Stomach smooth muscle (tissue), 2 donors: ENCODE data around the gene C19orf44.
"Not testable (repeated sequence)": the region's sequence is repeated elsewhere in the genome, so short reads cannot be mapped to it uniquely, and the experiment has no call there.

Source experiments
- H3K27ac ChIP-seq: one replicate; pipeline ENCODE4 v1.7.0; 2013; ENCODE audit warnings: mild to moderate bottlenecking, low read length, inconsistent platforms
- H3K27me3 ChIP-seq, 2 donors: one replicate each; pipeline ENCODE4 v1.7.0; 2013; ENCODE audit warnings: low read length in 2 of 2; ENCODE audit not compliant: insufficient read depth in 2 of 2, control insufficient read depth in 1 of 2
- H3K36me3 ChIP-seq, 2 donors: one replicate each; pipeline ENCODE4 v1.7.0; 2013; ENCODE audit warnings: low read length in 2 of 2; ENCODE audit not compliant: control insufficient read depth in 2 of 2, insufficient read depth in 2 of 2
- H3K4me1 ChIP-seq: one replicate; pipeline ENCODE4 v1.7.0; 2013; ENCODE audit warnings: low read length; ENCODE audit not compliant: control insufficient read depth, insufficient read depth
- H3K4me3 ChIP-seq, 2 donors: one replicate each; pipeline ENCODE4 v1.7.0; 2013; ENCODE audit warnings: low read length in 2 of 2
- H3K9ac ChIP-seq, 2 donors: one replicate each; pipeline ENCODE4 v1.7.0; 2013; ENCODE audit warnings: low read length in 2 of 2, mild to moderate bottlenecking in 1 of 2
- H3K9me3 ChIP-seq, 2 donors: one replicate each; pipeline ENCODE4 v1.7.0; 2013; ENCODE audit warnings: low read length in 2 of 2; ENCODE audit not compliant: control insufficient read depth in 2 of 2
- donor health status: healthy.
- donor health status: Pancreatic carcinoma.

Gene C19orf44

GRCh38 chr19:16458391-16459341, 37.5 kb upstream of the C19orf44 start:
- Histone ChIP-seq H3K9ac (no peak overlapping the region), H3K9me3 (no peaks in the 10 kb centered on the region), H3K27ac (no peak overlapping the region), H3K27me3 (no peaks in the 10 kb centered on the region), H3K4me1 (peaks cover 37% of the 10 kb centered on the region), H3K4me3 (no peak overlapping the region), H3K36me3 (no peaks in the 10 kb centered on the region)

GRCh38 chr19:16459680-16460079, 36.5 kb upstream of the C19orf44 start:
- Histone ChIP-seq H3K9ac (no peak overlapping the region), H3K9me3 (no peaks in the 10 kb centered on the region), H3K4me1 (peaks cover 35% of the 10 kb centered on the region), H3K4me3 (no peak overlapping the region), H3K27me3 (no peaks in the 10 kb centered on the region), H3K36me3 (no peaks in the 10 kb centered on the region), H3K27ac (no peak overlapping the region)

GRCh38 chr19:16460454-16460853, 35.7 kb upstream of the C19orf44 start:
- Histone ChIP-seq H3K4me1 (peaks cover 33% of the 10 kb centered on the region), H3K27ac (no peak overlapping the region), H3K4me3 (no peak overlapping the region), H3K9ac (no peak overlapping the region), H3K9me3 (no peaks in the 10 kb centered on the region), H3K36me3 (no peaks in the 10 kb centered on the region), H3K27me3 (no peaks in the 10 kb centered on the region)

- H3K9ac ChIP-seq: no peak overlapping the region
- no peaks in the 10 kb centered on the region for H3K36me3 ChIP-seq
- peaks cover 26% of the 10 kb centered on the region for H3K4me1 ChIP-seq
- H3K4me3 ChIP-seq: no peak overlapping the region
- H3K27me3 ChIP-seq: no peaks in the 10 kb centered on the region
- no peaks in the 10 kb centered on the region for H3K9me3 ChIP-seq
- H3K27ac ChIP-seq: no peak overlapping the region
These were observed 34.6 kb upstream of the C19orf44 start for GRCh38 chr19:16461630-16462051.

GRCh38 chr19:16462757-16463250, 33.4 kb upstream of the C19orf44 start:
- H3K27me3 ChIP-seq: no peaks in the 10 kb centered on the region
- H3K36me3 ChIP-seq: no peaks in the 10 kb centered on the region
- no peaks in the 10 kb centered on the region for H3K9me3 ChIP-seq
- H3K9ac ChIP-seq: no peak overlapping the region
- H3K27ac ChIP-seq: no peak overlapping the region
- H3K4me1 ChIP-seq: peaks cover 14% of the 10 kb centered on the region
- no peak overlapping the region for H3K4me3 ChIP-seq

GRCh38 chr19:16463341-16463990, 32.7 kb upstream of the C19orf44 start:
- Histone ChIP-seq H3K9me3 (no peaks in the 10 kb centered on the region), H3K4me3 (no peak overlapping the region), H3K27ac (no peak overlapping the region), H3K9ac (peak overlapping the region in 1 of 2 donors; percentile 21), H3K27me3 (no peaks in the 10 kb centered on the region), H3K36me3 (no peaks in the 10 kb centered on the region), H3K4me1 (peaks cover 8% of the 10 kb centered on the region)

GRCh38 chr19:16463991-16464575, 32.1 kb upstream of the C19orf44 start:
- no peak overlapping the region for H3K27ac ChIP-seq
- H3K9me3 ChIP-seq: no peaks in the 10 kb centered on the region

GRCh38 chr19:16465239-16465638, 31.0 kb upstream of the C19orf44 start:
- H3K4me3 ChIP-seq: no peak overlapping the region
- no peaks in the 10 kb centered on the region for H3K27me3 ChIP-seq
- no peaks in the 10 kb centered on the region for H3K9me3 ChIP-seq
- no peaks in the 10 kb centered on the region for H3K36me3 ChIP-seq
- no peak overlapping the region for H3K9ac ChIP-seq
- H3K27ac ChIP-seq: no peak overlapping the region
- H3K4me1 ChIP-seq: peaks cover 9% of the 10 kb centered on the region

More at GRCh38 chr19:16463991-16464575, 32.1 kb upstream of the C19orf44 start:
- no peaks in the 10 kb centered on the region for H3K27me3 ChIP-seq
- H3K4me3 ChIP-seq: no peak overlapping the region
- peak overlapping the region in 1 of 2 donors; percentile 21 for H3K9ac ChIP-seq
- H3K36me3 ChIP-seq: no peaks in the 10 kb centered on the region
- H3K4me1 ChIP-seq: peaks cover 3% of the 10 kb centered on the region

- not testable (repeated sequence) for H3K27ac ChIP-seq, H3K27me3 ChIP-seq, H3K36me3 ChIP-seq, H3K4me3 ChIP-seq, H3K9ac ChIP-seq, H3K9me3 ChIP-seq
- peaks cover 19% of the 10 kb centered on the region for H3K4me1 ChIP-seq
These were observed 29.3 kb upstream of the C19orf44 start for GRCh38 chr19:16466802-16467427.

GRCh38 chr19:16467581-16467980, 28.6 kb upstream of the C19orf44 start:
- Histone ChIP-seq H3K4me1 (peaks cover 23% of the 10 kb centered on the region), H3K9ac (no peak overlapping the region), H3K9me3 (no peaks in the 10 kb centered on the region), H3K27me3 (no peaks in the 10 kb centered on the region), H3K27ac (no peak overlapping the region), H3K4me3 (no peak overlapping the region), H3K36me3 (no peaks in the 10 kb centered on the region)
